ENCODE results near the gene SRPRA.

SRPRA gene

DNA sequence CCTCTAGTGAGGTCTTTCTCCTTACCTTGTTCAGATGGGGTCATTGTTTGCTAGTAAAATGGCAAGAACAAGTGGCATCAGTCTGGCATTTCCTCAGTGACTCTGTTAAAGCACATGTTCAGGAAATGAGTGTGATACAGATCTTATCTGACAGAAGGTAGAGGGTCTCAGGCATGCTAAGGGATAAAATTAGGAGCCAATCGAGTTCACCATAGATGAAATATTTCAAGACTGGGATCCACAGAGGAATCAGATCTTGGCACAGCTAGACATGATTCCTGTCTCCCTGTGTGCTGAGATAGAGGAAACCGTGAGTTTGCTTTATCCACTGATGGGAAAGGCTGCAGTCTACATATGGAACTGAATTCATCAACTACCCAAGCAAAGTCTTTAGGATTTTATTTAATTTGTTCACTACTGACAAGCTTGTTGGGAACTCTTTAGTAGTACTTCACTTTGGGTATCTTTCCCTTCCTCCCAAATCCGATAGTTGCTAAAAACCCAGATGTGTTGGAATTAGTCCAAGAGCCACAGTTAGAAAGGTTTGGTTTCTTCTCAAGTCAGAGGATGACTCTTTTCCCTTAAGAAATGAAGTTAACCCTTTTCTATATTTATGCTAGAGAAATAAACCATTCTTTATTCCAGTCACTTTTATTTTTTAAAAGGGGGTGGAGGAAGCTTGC, 38.7 kb downstream of the SRPRA start:
- no peak for DNase-seq

GRCh38 chr11:126226334-126227084, 42.2 kb downstream of the SRPRA start:
- DNase-seq, result no peak

DNA sequence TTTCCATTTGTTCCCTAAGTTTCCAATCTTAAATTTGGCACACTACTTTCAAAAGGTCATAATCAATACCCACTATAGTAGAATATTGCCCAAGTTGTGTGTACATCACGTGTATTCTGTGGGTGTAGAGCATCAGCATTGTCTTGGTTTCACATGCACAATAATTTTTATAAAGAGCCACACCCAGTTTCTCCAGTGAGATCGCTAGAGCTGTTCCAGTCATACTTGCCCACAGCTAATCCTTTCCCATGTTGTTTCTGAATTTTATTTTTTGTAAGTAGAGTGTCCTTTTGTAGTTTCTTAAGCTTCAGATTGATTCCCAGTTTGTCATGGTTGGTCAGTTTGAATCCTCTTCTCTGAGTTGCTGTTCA, 43.4 kb downstream of the SRPRA start:
- no peak for DNase-seq

DNA sequence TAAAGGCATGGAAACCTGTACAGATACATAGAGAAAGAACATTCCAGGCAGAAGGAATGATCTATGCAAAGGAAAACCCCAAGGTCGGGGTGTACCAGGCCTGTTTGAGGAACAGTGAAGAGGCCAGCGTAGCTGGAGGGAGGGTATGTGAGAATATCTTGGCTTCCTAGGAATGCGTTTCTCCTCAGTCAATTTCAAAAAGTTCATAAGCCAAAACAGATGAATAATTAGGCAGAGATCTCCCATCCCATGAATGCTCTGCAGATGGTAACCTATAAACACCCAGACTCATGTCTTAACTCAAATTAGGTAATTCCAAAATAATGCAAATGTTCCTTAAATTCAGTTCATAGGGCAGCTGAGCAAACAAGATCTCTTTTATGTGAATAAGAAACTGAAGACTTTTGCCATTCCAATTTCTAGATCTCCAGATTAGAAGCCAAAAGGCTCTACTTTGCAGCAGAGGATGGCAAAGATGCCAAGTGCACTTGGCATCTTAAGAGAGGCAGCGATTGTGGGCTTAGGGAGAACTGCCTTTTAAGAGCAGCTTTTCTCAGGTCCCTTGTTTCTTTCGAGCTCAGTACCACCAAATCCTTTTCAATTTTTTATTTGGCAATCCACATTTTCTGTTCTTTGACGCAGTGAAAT, 43.9 kb downstream of the SRPRA start:
- no peak for DNase-seq

GRCh38 chr11:126219547-126219946, 49.1 kb downstream of the SRPRA start:
- no peak for DNase-seq

DNA sequence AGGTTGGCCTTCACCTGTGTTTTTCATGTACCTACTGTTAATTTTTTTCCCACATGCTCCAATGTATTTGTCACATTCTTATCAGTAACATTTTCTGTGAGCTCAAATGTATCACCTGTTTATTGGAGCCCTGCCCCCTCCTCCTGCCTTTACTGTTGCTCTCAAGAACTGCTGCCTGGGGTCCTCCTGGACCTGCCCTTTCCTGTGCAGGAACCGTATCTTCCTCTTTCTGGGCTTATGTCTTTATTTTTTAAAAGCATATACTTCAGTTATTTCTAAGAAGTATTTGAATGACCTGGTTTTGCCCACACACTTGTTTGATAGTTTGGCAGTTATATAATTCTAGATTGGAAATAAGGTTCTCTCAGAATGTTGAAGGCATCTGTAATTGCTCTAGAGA, 51.2 kb downstream of the SRPRA start:
- DNase-seq, result peak; percentile 21

GRCh38 chr11:126216526-126217305, 52.0 kb downstream of the SRPRA start:
- no peak for DNase-seq

GRCh38 chr11:126214841-126215240, 53.9 kb downstream of the SRPRA start:
- DNase-seq, result no peak

- DNase-seq, result no peak
These were observed 54.3 kb downstream of the SRPRA start for GRCh38 chr11:126214441-126214840.
